ENCODE data around the gene RASAL2. TPM values are rescaled to one million over a fixed set of nuclear protein-coding genes. Genes with fewer than 3 reads are reported as not detected.

RASAL2 gene
- total RNA-seq, 1 experiment from 2014 or later = 22.2 TPM

DNA sequence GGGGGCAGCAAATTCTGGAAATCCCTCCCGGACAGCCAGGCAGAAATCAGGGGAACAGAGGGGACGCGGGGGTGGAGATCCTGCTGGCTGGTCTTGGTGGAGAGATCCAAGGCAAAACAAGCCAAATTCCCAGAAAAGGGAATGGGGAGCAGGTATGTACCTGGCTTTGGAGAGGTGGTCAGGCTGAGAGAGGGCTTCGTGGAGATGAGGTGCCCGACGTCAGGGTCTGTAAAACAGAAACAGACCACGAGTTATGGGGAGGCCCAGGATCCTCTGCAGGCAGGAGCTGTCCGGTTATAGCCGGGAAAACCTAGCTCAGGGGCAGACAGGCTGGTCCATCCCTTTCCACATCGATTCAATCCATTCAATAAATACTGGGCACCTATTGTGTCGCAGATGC is 398.4 kb downstream of the RASAL2 start:
- Histone ChIP-seq H2BK120ac (ENCODE audit: low read depth, low read length, poor library complexity, severe bottlenecking) (no peak overlapping the region), H4K8ac (replicated peaks; ENCODE audit: insufficient read length, low read depth, low read length) (no peak overlapping the region), H3K79me1 (ENCODE audit: insufficient read depth, low read depth, low read length, poor library complexity, severe bottlenecking) (no peaks in the 10 kb centered on the region), H3K79me2 (ENCODE audit: insufficient read depth, low read length) (no peaks in the 10 kb centered on the region), H2AK5ac (ENCODE audit: insufficient read length, low read length) (no peak overlapping the region), H2AFZ (ENCODE audit: low read length) (no peak overlapping the region), H3K27ac (ENCODE audit: insufficient read length, low read depth, low read length) (no peak overlapping the region), H4K91ac (ENCODE audit: insufficient read length, low read depth, low read length) (no peak overlapping the region), H3K23me2 (ENCODE audit: insufficient read length, low read depth, low read length, poor library complexity, severe bottlenecking) (no peaks in the 10 kb centered on the region), H2BK12ac (ENCODE audit: insufficient read length, low read depth, low read length) (no peak overlapping the region), H3K9me3 (ENCODE audit: control insufficient read depth, low read depth, low read length) (no peaks in the 10 kb centered on the region), H3K18ac (ENCODE audit: insufficient read length, low read depth, low read length) (no peak overlapping the region), H4K5ac (ENCODE audit: insufficient read length, low read depth, low read length) (no peak overlapping the region), H3K4ac (ENCODE audit: low read depth, low read length) (no peak overlapping the region), H3K27me3 (ENCODE audit: insufficient read depth, low read length) (no peaks in the 10 kb centered on the region), H4K20me1 (ENCODE audit: control insufficient read depth, insufficient read depth, insufficient read length) (no peaks in the 10 kb centered on the region), H2BK20ac (ENCODE audit: low read depth, low read length, poor library complexity, severe bottlenecking) (no peak overlapping the region), H3T11ph (ENCODE audit: low read length) (no peak overlapping the region), H3K23ac (ENCODE audit: insufficient read length, low read depth, low read length) (no peak overlapping the region), H3K9ac (ENCODE audit: extremely low read depth, insufficient read length, low read length) (no peak overlapping the region), H2BK15ac (ENCODE audit: low read depth, low read length) (no peak overlapping the region), H3K4me2 (ENCODE audit: insufficient read depth, insufficient read length, low read length) (no peak overlapping the region), H3K4me1 (ENCODE audit: insufficient read depth, low read length) (no peaks in the 10 kb centered on the region; the same call in 1 of the 2 replicates), H3K14ac (ENCODE audit: insufficient read depth, low read length) (no peak overlapping the region), H3K56ac (ENCODE audit: insufficient read length, low read depth, low read length) (no peak overlapping the region), H2BK5ac (ENCODE audit: insufficient read length, low read length) (no peak overlapping the region)
- Mint-ChIP-seq H3K27me3 (ENCODE audit: low read depth) (peaks cover 6% of the 10 kb centered on the region), H3K4me1 (peaks cover 7 to 13% of the 10 kb centered on the region in 2 experiments), H3K36me3 (ENCODE audit: insufficient read depth in 1 of 3, low read depth in 3 of 3) (no peaks in the 10 kb centered on the region), H3K9me3 (no peaks in the 10 kb centered on the region), H3K4me3 (no peak overlapping the region), H3K27ac (no peak overlapping the region; a peak in 2 of 7 replicates)
- DNase-seq = no peak
- WGBS (ENCODE audit: extremely low coverage, insufficient read length, low lambda C conversion rate) = no CpG with 5 or more reads among the region's 11 CpGs
- TF ChIP-seq, protein P1, sequence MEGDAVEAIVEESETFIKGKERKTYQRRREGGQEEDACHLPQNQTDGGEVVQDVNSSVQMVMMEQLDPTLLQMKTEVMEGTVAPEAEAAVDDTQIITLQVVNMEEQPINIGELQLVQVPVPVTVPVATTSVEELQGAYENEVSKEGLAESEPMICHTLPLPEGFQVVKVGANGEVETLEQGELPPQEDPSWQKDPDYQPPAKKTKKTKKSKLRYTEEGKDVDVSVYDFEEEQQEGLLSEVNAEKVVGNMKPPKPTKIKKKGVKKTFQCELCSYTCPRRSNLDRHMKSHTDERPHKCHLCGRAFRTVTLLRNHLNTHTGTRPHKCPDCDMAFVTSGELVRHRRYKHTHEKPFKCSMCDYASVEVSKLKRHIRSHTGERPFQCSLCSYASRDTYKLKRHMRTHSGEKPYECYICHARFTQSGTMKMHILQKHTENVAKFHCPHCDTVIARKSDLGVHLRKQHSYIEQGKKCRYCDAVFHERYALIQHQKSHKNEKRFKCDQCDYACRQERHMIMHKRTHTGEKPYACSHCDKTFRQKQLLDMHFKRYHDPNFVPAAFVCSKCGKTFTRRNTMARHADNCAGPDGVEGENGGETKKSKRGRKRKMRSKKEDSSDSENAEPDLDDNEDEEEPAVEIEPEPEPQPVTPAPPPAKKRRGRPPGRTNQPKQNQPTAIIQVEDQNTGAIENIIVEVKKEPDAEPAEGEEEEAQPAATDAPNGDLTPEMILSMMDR (conservative IDR thresholded peaks at IDR 0.05) = no peak
